H1 (cell line): ENCODE data around the gene C2CD5. TPM values are rescaled to one million over a fixed set of nuclear protein-coding genes. Genes with fewer than 3 reads are reported as not detected.

Experiments
- CTCF ChIA-PET: fragments of 300-600 bp; sonication (Branson Sonifier 250); formaldehyde crosslinking; loops from one replicate; lab custom pipeline; 2021; ENCODE audit not compliant: partially characterized antibody; lab: Charles Lee
- POLR2A ChIA-PET: fragments of 300-600 bp; sonication (Branson Sonifier 250); formaldehyde crosslinking; loops from one replicate; lab custom pipeline; 2021; ENCODE audit warnings: inconsistent platforms; ENCODE audit not compliant: partially characterized antibody; lab: Charles Lee
- DNase-seq, 2 experiments: peaks; one replicate each; pipeline versions ENCODE4 v3.0.0 to v3.0.0-alpha.2; 2010 to 2022; ENCODE audit warnings: low spot score in 2 of 2, low read depth in 1 of 2, mixed read lengths in 1 of 2
- FAIRE-seq: peaks from 2 replicates; lab custom pipeline; 2011; peaks lifted over from hg19 to GRCh38; lab: Jason Lieb, UNC
- H2AFZ ChIP-seq: 2 replicates; pipeline ENCODE4 v1.8.1; 2012; ENCODE audit warnings: low read length, inconsistent platforms
- H2AK5ac ChIP-seq: 2 replicates; pipeline ENCODE4 v1.6.1; 2013; ENCODE audit warnings: low read depth, low read length
- H2BK120ac ChIP-seq: replicated peaks from 2 replicates; pipeline ENCODE3; 2013; ENCODE audit warnings: low read depth, low read length, inconsistent platforms
- H2BK12ac ChIP-seq: 2 replicates; pipeline ENCODE4 v1.6.1; 2013; ENCODE audit warnings: low read depth, low read length
- H2BK15ac ChIP-seq: 2 replicates; pipeline ENCODE4 v1.6.1; 2013; ENCODE audit warnings: low read length
- H2BK20ac ChIP-seq: 2 replicates; pipeline ENCODE4 v1.6.1; 2013; ENCODE audit warnings: low read length
- H2BK5ac ChIP-seq: 2 replicates; pipeline ENCODE4 v1.6.1; 2013; ENCODE audit warnings: low read depth, low read length
- H3K14ac ChIP-seq: 2 replicates; pipeline ENCODE4 v1.6.1; 2013; ENCODE audit warnings: inconsistent platforms; ENCODE audit not compliant: insufficient read length
- H3K18ac ChIP-seq: 2 replicates; pipeline ENCODE4 v1.6.1; 2013; ENCODE audit warnings: low read length; ENCODE audit errors: extremely low read depth
- H3K23ac ChIP-seq: 2 replicates; pipeline ENCODE4 v1.6.1; 2013; ENCODE audit warnings: inconsistent platforms; ENCODE audit not compliant: insufficient read length
- H3K23me2 ChIP-seq: 2 replicates; pipeline ENCODE4 v1.6.1; 2013; ENCODE audit warnings: low read depth, low read length
- H3K27ac ChIP-seq: 2 replicates; pipeline ENCODE4 v1.6.1; 2011; ENCODE audit warnings: low read depth, low read length, inconsistent platforms
- H3K27me3 ChIP-seq, 4 experiments: replicated peaks in 1 of 4; 1 replicate in 1 of 4; 2 replicates in 3 of 4; pipeline versions ENCODE4 v1.6.1 to v1.8.1; 2011 to 2013; ENCODE audit warnings: low read length in 3 of 4, mild to moderate bottlenecking in 3 of 4, inconsistent platforms in 2 of 4, mixed read lengths in 2 of 4, moderate library complexity in 1 of 4; ENCODE audit not compliant: control insufficient read depth in 3 of 4, insufficient read depth in 3 of 4; ENCODE audit errors: extremely low read depth in 1 of 4
- H3K36me3 ChIP-seq, 4 experiments: 2 replicates each; pipeline versions ENCODE4 v1.6.1 to v1.8.1; 2011 to 2013; ENCODE audit warnings: mild to moderate bottlenecking in 4 of 4, low read length in 3 of 4, moderate library complexity in 2 of 4, control low read depth in 1 of 4, inconsistent platforms in 1 of 4; ENCODE audit not compliant: insufficient read depth in 4 of 4, control insufficient read depth in 2 of 4
- H3K4ac ChIP-seq: replicated peaks from 2 replicates; pipeline ENCODE3; 2013; ENCODE audit warnings: low read length, low read depth, mixed read lengths, inconsistent platforms; ENCODE audit not compliant: insufficient read length
- H3K4me1 ChIP-seq, 4 experiments: replicated peaks in 1 of 4; 1 replicate in 1 of 4; 2 replicates in 3 of 4; pipeline versions ENCODE4 v1.6.1 to v1.8.1; 2011 to 2013; ENCODE audit warnings: low read length in 3 of 4, inconsistent platforms in 2 of 4, mixed read lengths in 1 of 4; ENCODE audit not compliant: insufficient read depth in 4 of 4, control insufficient read depth in 3 of 4
- H3K4me2 ChIP-seq, 2 experiments: 2 replicates each; pipeline versions ENCODE4 v1.6.1 to v1.8.1; 2011 to 2013; ENCODE audit warnings: low read depth in 2 of 2, low read length in 2 of 2, control low read depth in 1 of 2, inconsistent platforms in 1 of 2, mild to moderate bottlenecking in 1 of 2; ENCODE audit not compliant: insufficient read depth in 1 of 2
- H3K4me3 ChIP-seq, 4 experiments: fragments of 200-600, 300-600 bp in 1 of 4; sonication (generic), shearing (Covaris generic), sonication (Bioruptor Twin) in 1 of 4; 2 replicates each; pipeline versions ENCODE4 v1.5.1 to v1.8.1; 2011 to 2016; ENCODE audit warnings: low read length in 4 of 4, low read depth in 3 of 4, control low read depth in 2 of 4, inconsistent platforms in 2 of 4, mild to moderate bottlenecking in 2 of 4, mixed read lengths in 1 of 4, moderate library complexity in 1 of 4; ENCODE audit not compliant: insufficient read depth in 2 of 4; ENCODE audit errors: extremely low read depth in 1 of 4
- H3K56ac ChIP-seq: replicated peaks from 2 replicates; pipeline ENCODE3; 2013; ENCODE audit warnings: low read depth, mild to moderate bottlenecking, mixed read lengths, low read length, inconsistent platforms; ENCODE audit not compliant: insufficient read length
- H3K79me1 ChIP-seq: 2 replicates; pipeline ENCODE4 v1.6.1; 2013; ENCODE audit warnings: low read depth, low read length, control low read depth
- H3K79me2 ChIP-seq, 2 experiments: 2 replicates each; pipeline versions ENCODE4 v1.6.1 to v1.8.1; 2012 to 2013; ENCODE audit warnings: low read length in 2 of 2, mild to moderate bottlenecking in 2 of 2, inconsistent platforms in 1 of 2; ENCODE audit not compliant: insufficient read depth in 2 of 2, control insufficient read depth in 1 of 2
- H3K9ac ChIP-seq, 4 experiments: replicated peaks in 1 of 4; 1 replicate in 1 of 4; 2 replicates in 3 of 4; pipeline versions ENCODE4 v1.6.1 to v1.8.1; 2011 to 2013; ENCODE audit warnings: low read depth in 3 of 4, low read length in 3 of 4, control low read depth in 2 of 4, mild to moderate bottlenecking in 2 of 4, moderate library complexity in 2 of 4, inconsistent platforms in 1 of 4; ENCODE audit errors: extremely low read depth in 1 of 4
- H3K9me3 ChIP-seq, 2 experiments: 2 replicates each; pipeline versions ENCODE4 v1.6.1 to v1.8.1; 2012 to 2013; ENCODE audit warnings: mild to moderate bottlenecking in 2 of 2, moderate library complexity in 2 of 2, control low read depth in 1 of 2, inconsistent platforms in 1 of 2, low read depth in 1 of 2, low read length in 1 of 2, mixed read lengths in 1 of 2; ENCODE audit not compliant: insufficient read depth in 2 of 2
- H4K20me1 ChIP-seq, 2 experiments: replicated peaks in 1 of 2; 2 replicates each; pipeline versions ENCODE3 to v1.8.1; 2011 to 2013; ENCODE audit warnings: inconsistent platforms in 2 of 2, low read length in 2 of 2, mild to moderate bottlenecking in 1 of 2; ENCODE audit not compliant: insufficient read depth in 2 of 2, control insufficient read depth in 1 of 2
- H4K5ac ChIP-seq: 2 replicates; pipeline ENCODE4 v1.6.1; 2013; ENCODE audit warnings: low read length, low read depth, mixed read lengths, inconsistent platforms; ENCODE audit not compliant: insufficient read length
- H4K8ac ChIP-seq: 2 replicates; pipeline ENCODE4 v1.8.0; 2013; ENCODE audit warnings: mild to moderate bottlenecking, moderate library complexity, low read length, inconsistent platforms; ENCODE audit not compliant: insufficient read depth; ENCODE audit errors: extremely low read depth
- H4K91ac ChIP-seq: replicated peaks from 2 replicates; pipeline ENCODE3; 2013; ENCODE audit warnings: low read length, mixed read lengths, inconsistent platforms; ENCODE audit not compliant: insufficient read length
- WGBS, 2 experiments: shearing (Covaris generic) in 1 of 2; methylation state at CpG; one replicate each; pipeline versions ENCODE4 v1.1.6 to v1.1.7; 2013 to 2015; ENCODE audit warnings: low lambda C conversion rate in 2 of 2, mixed read lengths in 2 of 2, inconsistent platforms in 1 of 2, low coverage in 1 of 2, missing lambda C conversion rate in 1 of 2; ENCODE audit not compliant: insufficient replicate concordance in 2 of 2, insufficient coverage in 1 of 2, insufficient read length in 1 of 2; ENCODE audit errors: extremely low coverage in 1 of 2, missing lambda C conversion rate in 1 of 2; 5-methylcytosine and 5-hydroxymethylcytosine counted together
- polyA plus RNA-seq, 7 experiments: library from polyadenylated mRNA; depleted of rRNA in 3 of 7; stranded (reverse) in 5 of 7; unstranded in 2 of 7; fragments of >200 nt in 5 of 7; fragments of 200-250 nt in 2 of 7; gene quantifications; 1 replicate in 5 of 7; 2 replicates in 1 of 7; 4 replicates in 1 of 7; pipeline versions ENCODE4 v1.2.1 to v1.2.3, GENCODE V29; 2011 to 2013; ENCODE audit warnings: missing spikeins in 2 of 7, mixed read lengths in 2 of 7
- total RNA-seq: library from RNA; stranded (reverse); fragmentation: NEBNext Ultra II Directional; extraction: Animal tissue kit (Norgen Biotek cat#: 25700); gene quantifications from 2 replicates; pipeline ENCODE4 v1.2.1, GENCODE V29; 2021

Gene C2CD5
- total and polyA plus RNA-seq, 2 of the 8 experiments (the other 6 are each of a cell fraction or from before 2014, with no cell fraction given), result 21.9 to 45.9 TPM

DNA sequence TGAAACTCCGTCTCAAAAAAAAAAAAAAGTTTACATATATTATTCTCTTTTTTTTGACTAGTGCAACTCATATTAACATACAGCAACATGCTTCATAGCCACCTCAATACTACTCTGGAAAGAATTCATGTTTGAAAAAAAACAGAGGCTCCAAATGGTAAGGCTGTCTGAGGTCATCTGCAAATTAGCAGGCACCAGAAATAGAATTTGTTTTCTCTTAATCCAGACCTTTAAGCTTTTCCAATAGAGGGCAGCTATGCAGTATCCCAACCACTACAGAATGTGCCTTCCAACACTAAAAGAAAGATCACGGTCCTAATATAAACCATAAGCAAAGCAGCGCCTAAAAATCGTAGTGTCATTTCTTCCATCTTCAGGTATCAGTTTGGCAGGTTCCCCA lies 12.0 kb downstream of the C2CD5 start:
- H2BK5ac ChIP-seq, result no peak overlapping the region

More for the DNA sequence above, 12.0 kb downstream of the C2CD5 start:
- FAIRE-seq, result no peak
- no peak overlapping the region for H2BK20ac ChIP-seq
- no peak overlapping the region for H3K4me3 ChIP-seq
- no peaks in the 10 kb centered on the region; the same call in 1 of the 2 replicates for H3K79me1 ChIP-seq
- no peaks in the 10 kb centered on the region for H3K9me3 ChIP-seq
- H4K91ac ChIP-seq, result no peak overlapping the region
- H3K4me1 ChIP-seq, result no peaks in the 10 kb centered on the region
- no peak overlapping the region for H2AFZ ChIP-seq
- 90% methylated on average over 4 of the region's 4 CpGs; no CpG with 5 or more reads in 1 of the 2 experiments for WGBS, 2 experiments
- H3K23me2 ChIP-seq, result no peaks in the 10 kb centered on the region
- H2BK15ac ChIP-seq, result no peak overlapping the region
- H3K27me3 ChIP-seq, result no peaks in the 10 kb centered on the region
- no peak overlapping the region for H4K8ac ChIP-seq
- no peak overlapping the region for H3K18ac ChIP-seq
- H3K79me2 ChIP-seq, result peaks cover 0 to 4% of the 10 kb centered on the region in 2 experiments; a peak in 1 of 4 replicates
- no peak overlapping the region for H4K5ac ChIP-seq
- peaks cover 0 to 23% (median 13%) of the 10 kb centered on the region in 4 experiments; a peak in 4 of 8 replicates for H3K36me3 ChIP-seq
- POLR2A ChIA-PET, result no interaction called here
- peaks cover 0 to 1% of the 10 kb centered on the region in 2 experiments for H4K20me1 ChIP-seq
- H2BK12ac ChIP-seq, result no peak overlapping the region
- no peak overlapping the region for H3K27ac ChIP-seq
- H3K4me2 ChIP-seq, result no peak overlapping the region
- no peak overlapping the region for H3K14ac ChIP-seq
- no peak overlapping the region for H3K4ac ChIP-seq
- no peak for DNase-seq
- H3K9ac ChIP-seq, result no peak overlapping the region
- H3K23ac ChIP-seq, result no peak overlapping the region
- CTCF ChIA-PET, result interaction anchor here (1.2 to 2.3 kb wide), 3 partner anchors 73 to 103 kb away, joined by 3 to 7 read pairs (median 5); no protein-coding TSS in a partner anchor
- H3K56ac ChIP-seq, result no peak overlapping the region
- H2BK120ac ChIP-seq, result no peak overlapping the region
- H2AK5ac ChIP-seq, result no peak overlapping the region
